ENCODE measurements around the gene ASCC2.
"Not testable (repeated sequence)": the region's sequence is repeated elsewhere in the genome, so short reads cannot be mapped to it uniquely, and the experiment has no call there.

The ASCC2 gene

GRCh38 chr22:29855611-29856181 is 17.6 kb upstream of the ASCC2 start:
- DNase-seq (ENCODE audit: low spot score): no peak

- DNase-seq (ENCODE audit: low spot score): no peak
These were observed 16.4 kb upstream of the ASCC2 start for GRCh38 chr22:29854432-29854831.

GRCh38 chr22:29848111-29848510 is 10.0 kb upstream of the ASCC2 start:
- DNase-seq (ENCODE audit: low spot score): no peak

- DNase-seq (ENCODE audit: low spot score): no peak
These were observed 8.2 kb upstream of the ASCC2 start for GRCh38 chr22:29846290-29846689.

GRCh38 chr22:29842740-29843139 is 4.7 kb upstream of the ASCC2 start:
- peak; percentile 75 for DNase-seq (ENCODE audit: low spot score)

GRCh38 chr22:29842172-29842571 is 4.1 kb upstream of the ASCC2 start:
- DNase-seq (ENCODE audit: low spot score): no peak

- no peak for DNase-seq (ENCODE audit: low spot score)
These were observed 2.4 kb upstream of the ASCC2 start for GRCh38 chr22:29840498-29840897.

- DNase-seq (ENCODE audit: low spot score): no peak
These were observed 965 bp upstream of the ASCC2 start for GRCh38 chr22:29839039-29839438.

- no peak for DNase-seq (ENCODE audit: low spot score)
These were observed 504 bp upstream of the ASCC2 start for GRCh38 chr22:29838599-29838956.

GRCh38 chr22:29836791-29837370 is 1.2 kb downstream of the ASCC2 start:
- DNase-seq (ENCODE audit: low spot score): not testable (repeated sequence)

GRCh38 chr22:29834046-29834445 is 4.0 kb downstream of the ASCC2 start:
- DNase-seq (ENCODE audit: low spot score): no peak

GRCh38 chr22:29833392-29833965 is 4.6 kb downstream of the ASCC2 start:
- DNase-seq (ENCODE audit: low spot score): no peak

- DNase-seq (ENCODE audit: low spot score): no peak
These were observed 6.1 kb downstream of the ASCC2 start for GRCh38 chr22:29831958-29832357.

GRCh38 chr22:29831186-29831921 is 6.7 kb downstream of the ASCC2 start:
- DNase-seq (ENCODE audit: low spot score): no peak

- DNase-seq (ENCODE audit: low spot score): no peak
These were observed 7.5 kb downstream of the ASCC2 start for GRCh38 chr22:29830585-29830984.

- not testable (repeated sequence) for DNase-seq (ENCODE audit: low spot score)
These were observed 10.3 kb downstream of the ASCC2 start for GRCh38 chr22:29827726-29828125.

- DNase-seq (ENCODE audit: low spot score): no peak
These were observed 11.0 kb downstream of the ASCC2 start for GRCh38 chr22:29827091-29827490.

GRCh38 chr22:29825578-29825977 is 12.5 kb downstream of the ASCC2 start:
- no peak for DNase-seq (ENCODE audit: low spot score)

- DNase-seq (ENCODE audit: low spot score): no peak
These were observed 13.4 kb downstream of the ASCC2 start for GRCh38 chr22:29824677-29825076.

GRCh38 chr22:29821291-29822016 is 16.6 kb downstream of the ASCC2 start:
- DNase-seq (ENCODE audit: low spot score): peak; percentile 59

GRCh38 chr22:29820961-29821290 is 17.1 kb downstream of the ASCC2 start:
- no peak for DNase-seq (ENCODE audit: low spot score)

GRCh38 chr22:29819501-29819900 is 18.6 kb downstream of the ASCC2 start:
- no peak for DNase-seq (ENCODE audit: low spot score)

- no peak for DNase-seq (ENCODE audit: low spot score)
These were observed 20.4 kb downstream of the ASCC2 start for GRCh38 chr22:29817724-29818123.
